ENCODE measurements around the gene PARD6A. TPM values are rescaled to one million over a fixed set of nuclear protein-coding genes. Genes with fewer than 3 reads are reported as not detected.
"Not testable (repeated sequence)": the region's sequence is repeated elsewhere in the genome, so short reads cannot be mapped to it uniquely, and the experiment has no call there.

PARD6A gene
- total RNA-seq, 2 donors from 2014 or later = 4.6 to 10.3 TPM

GRCh38 chr16:67685388-67686112 is 24.8 kb downstream of the PARD6A start:
- H3K27ac ChIP-seq = no peak overlapping the region
- no peaks in the 10 kb centered on the region for H3K36me3 ChIP-seq
- TF ChIP-seq CTCF (IDR thresholded peaks at IDR 0.05) = no peak

GRCh38 chr16:67693517-67694285 is 32.9 kb downstream of the PARD6A start:
- H3K4me3 ChIP-seq; H3K36me3 ChIP-seq; H3K27me3 ChIP-seq; H3K9ac ChIP-seq (ENCODE audit: low read depth in 2 of 2, low read length in 2 of 2); H3K9me3 ChIP-seq; DNase-seq; H3K4me1 ChIP-seq; H3K27ac ChIP-seq; intact Hi-C loops (cut with DNase I): not testable (repeated sequence)

More at GRCh38 chr16:67685388-67686112, 24.8 kb downstream of the PARD6A start:
- Histone ChIP-seq H3K4me3 (no peak overlapping the region), H3K27me3 (no peaks in the 10 kb centered on the region), H3K9ac (ENCODE audit: low read depth in 2 of 2, low read length in 2 of 2) (no peak overlapping the region), H3K4me1 (no peaks in the 10 kb centered on the region), H3K9me3 (no peaks in the 10 kb centered on the region)
- intact Hi-C loops (cut with DNase I) = loop anchor here (10.0 kb wide), 1 partner anchor 369 kb away; no protein-coding TSS in a partner anchor
- DNase-seq = no peak

GRCh38 chr16:67694611-67695010 is 33.9 kb downstream of the PARD6A start:
- no peak overlapping the region for H3K27ac ChIP-seq
- H3K4me3 ChIP-seq = no peak overlapping the region
- H3K36me3 ChIP-seq = no peaks in the 10 kb centered on the region
- DNase-seq = no peak
- intact Hi-C loops (cut with DNase I) = no loop called here
- H3K27me3 ChIP-seq = no peaks in the 10 kb centered on the region
- no peaks in the 10 kb centered on the region for H3K9me3 ChIP-seq
- no peak overlapping the region for H3K9ac ChIP-seq (ENCODE audit: low read depth in 2 of 2, low read length in 2 of 2)
- TF ChIP-seq CTCF (IDR thresholded peaks at IDR 0.05) = no peak
- H3K4me1 ChIP-seq = no peaks in the 10 kb centered on the region

GRCh38 chr16:67697422-67698185 is 36.8 kb downstream of the PARD6A start:
- Histone ChIP-seq H3K36me3 (no peaks in the 10 kb centered on the region), H3K27ac (peak overlapping the region; percentile 47), H3K4me1 (no peaks in the 10 kb centered on the region), H3K4me3 (no peak overlapping the region), H3K27me3 (no peaks in the 10 kb centered on the region), H3K9ac (ENCODE audit: low read depth in 2 of 2, low read length in 2 of 2) (peak overlapping the region in 1 of 2 donors; percentile 46), H3K9me3 (no peaks in the 10 kb centered on the region)
- DNase-seq = peak; percentile 51
- intact Hi-C loops (cut with DNase I) = no loop called here
- no peak for TF ChIP-seq CTCF (IDR thresholded peaks at IDR 0.05)

GRCh38 chr16:67699265-67699664 is 38.5 kb downstream of the PARD6A start:
- Histone ChIP-seq H3K9me3 (no peaks in the 10 kb centered on the region), H3K9ac (ENCODE audit: low read depth in 2 of 2, low read length in 2 of 2) (no peak overlapping the region), H3K4me3 (no peak overlapping the region), H3K27me3 (no peaks in the 10 kb centered on the region), H3K36me3 (no peaks in the 10 kb centered on the region), H3K27ac (no peak overlapping the region), H3K4me1 (no peaks in the 10 kb centered on the region)
- no peak for TF ChIP-seq CTCF (IDR thresholded peaks at IDR 0.05)
- intact Hi-C loops (cut with DNase I) = no loop called here
- no peak for DNase-seq
